Psoas muscle (tissue), 8 donors: Measurements from ENCODE around the gene BANF2. TPM values are rescaled to one million over a fixed set of nuclear protein-coding genes. Genes with fewer than 3 reads are reported as not detected.

Experiments used
- ATAC-seq, 4 donors: fragments of 200-7000 bp; cut with Tn5 transposase; one replicate each; pipeline ENCODE4 v1.9.1; 2020; ENCODE audit warnings: moderate library complexity in 3 of 4, mild to moderate bottlenecking in 2 of 4
- DNase-seq, 2 donors: peaks; one replicate each; pipeline ENCODE4 v3.0.0-alpha.2; 2020
- H3K27ac ChIP-seq: fragments of 200-600 bp; one replicate; pipeline ENCODE4 v1.8.0; 2022
- H3K27me3 ChIP-seq, 3 donors: fragments of 200-600 bp in 1 of 3; one replicate each; pipeline versions ENCODE4 v1.6.1 to v1.8.0; 2013 to 2022; ENCODE audit warnings: low read length in 2 of 3, mild to moderate bottlenecking in 2 of 3, moderate library complexity in 1 of 3; ENCODE audit not compliant: insufficient read depth in 3 of 3
- H3K36me3 ChIP-seq, 2 donors: fragments of 200-600 bp in 1 of 2; one replicate each; pipeline versions ENCODE4 v1.6.1 to v1.8.0; 2013 to 2022; ENCODE audit warnings: low read depth in 1 of 2, mild to moderate bottlenecking in 1 of 2, moderate library complexity in 1 of 2; ENCODE audit not compliant: insufficient read depth in 1 of 2
- H3K4me1 ChIP-seq: fragments of 200-600 bp; one replicate; pipeline ENCODE4 v1.8.0; 2022
- H3K4me3 ChIP-seq: fragments of 200-600 bp; one replicate; pipeline ENCODE4 v1.8.0; 2022; ENCODE audit warnings: mild to moderate bottlenecking
- H3K9me3 ChIP-seq: fragments of 200-600 bp; one replicate; pipeline ENCODE4 v1.8.0; 2022
- CTCF ChIP-seq: fragments of 200-600 bp; IDR thresholded peaks from one replicate; pipeline ENCODE4 v1.8.0; 2022; ENCODE audit warnings: antibody characterized with exemption
- WGBS, 3 donors: extraction: QIAGEN DNeasy Blood & Tissue Kit; methylation state at CpG; one replicate each; pipeline versions ENCODE4 v1.1.6 to v1.1.7; 2013; 5-methylcytosine and 5-hydroxymethylcytosine counted together
- intact Hi-C, 2 donors: fragments of 100-400 bp; cut with DNase I; formaldehyde crosslinking; loops; one replicate each; pipeline versions ENCODE4 v1.11.0 to v1.14.2; 2022
- polyA plus RNA-seq, 3 donors: library from polyadenylated mRNA; stranded (reverse); fragments of 200-250 nt; gene quantifications; one replicate each; pipeline ENCODE4 v1.2.3, GENCODE V29; 2013
- total RNA-seq, 4 donors: library from RNA; stranded (reverse); fragmentation: NEBNext Ultra II Directional in 2 of 4; extraction: Animal tissue kit (Norgen Biotek cat#: 25700) in 2 of 4; gene quantifications; one replicate each; pipeline versions ENCODE4 v1.2.1 to v1.2.4, GENCODE V29; 2021 to 2023
- donor health status: healthy with polysubstance abuse.
- donor health status: DM: no; HTN: no; CAD: no; lungs with moderate emphysema.
- donor health status: Bipolar disorder and iron deficiency.
- donor health status: healthy.
- donor health status: DM: yes; HTN: yes; CAD: no.
- donor health status: DM: no; HTN: no; CAD: no.
- donor health status: DM: no; HTN: no; CAD: no.
- donor health status: DM: yes; HTN: yes; CAD: no.

BANF2 gene
- total and polyA plus RNA-seq, 7 donors = not detected

- no peak for DNase-seq
Measured at GRCh38 chr20:17712708-17713107, 12.9 kb downstream of the BANF2 start.

GRCh38 chr20:17714597-17714996 lies 14.8 kb downstream of the BANF2 start:
- H3K36me3 ChIP-seq = no peaks in the 10 kb centered on the region
- no peak for DNase-seq
- ATAC-seq = no peak
- H3K4me1 ChIP-seq = no peaks in the 10 kb centered on the region
- no peak overlapping the region for H3K4me3 ChIP-seq
- no peaks in the 10 kb centered on the region for H3K27me3 ChIP-seq
- H3K9me3 ChIP-seq = no peaks in the 10 kb centered on the region
- intact Hi-C loops = no loop called here
- no peak for TF ChIP-seq CTCF
- 29 to 43% (median 38%) methylated on average over 1 of the region's 1 CpG for WGBS, 3 donors
- no peak overlapping the region for H3K27ac ChIP-seq

More at GRCh38 chr20:17712708-17713107, 12.9 kb downstream of the BANF2 start:
- no peak for ATAC-seq
- no peak for TF ChIP-seq CTCF
- H3K27ac ChIP-seq = no peak overlapping the region
- H3K27me3 ChIP-seq = no peaks in the 10 kb centered on the region
- H3K4me1 ChIP-seq = no peaks in the 10 kb centered on the region
- intact Hi-C loops = no loop called here
- 89 to 96% (median 90%) methylated on average over 6 of the region's 6 CpGs for WGBS, 3 donors
- no peaks in the 10 kb centered on the region for H3K9me3 ChIP-seq
- H3K36me3 ChIP-seq = no peaks in the 10 kb centered on the region
- no peak overlapping the region for H3K4me3 ChIP-seq

GRCh38 chr20:17715075-17715474 lies 15.3 kb downstream of the BANF2 start:
- 85 to 87% (median 87%) methylated on average over 5 of the region's 5 CpGs for WGBS, 3 donors

GRCh38 chr20:17716331-17716730 lies 16.6 kb downstream of the BANF2 start:
- WGBS, 3 donors = 72 to 93% (median 82%) methylated on average over 7 of the region's 7 CpGs
- intact Hi-C loops = no loop called here
- Histone ChIP-seq H3K9me3 (no peaks in the 10 kb centered on the region), H3K4me3 (no peak overlapping the region), H3K36me3 (no peaks in the 10 kb centered on the region), H3K27ac (no peak overlapping the region), H3K4me1 (no peaks in the 10 kb centered on the region), H3K27me3 (no peaks in the 10 kb centered on the region)
- no peak for DNase-seq
- ATAC-seq = no peak
- TF ChIP-seq CTCF = no peak

More at GRCh38 chr20:17715075-17715474, 15.3 kb downstream of the BANF2 start:
- Histone ChIP-seq H3K4me3 (no peak overlapping the region), H3K27me3 (no peaks in the 10 kb centered on the region), H3K36me3 (no peaks in the 10 kb centered on the region), H3K9me3 (no peaks in the 10 kb centered on the region), H3K27ac (no peak overlapping the region), H3K4me1 (no peaks in the 10 kb centered on the region)
- ATAC-seq (no peak), DNase-seq (no peak)
- intact Hi-C loops = no loop called here
- TF ChIP-seq CTCF = no peak

GRCh38 chr20:17720755-17721154 lies 21.0 kb downstream of the BANF2 start:
- DNase-seq (no peak), ATAC-seq (no peak)
- H3K4me1 ChIP-seq = no peaks in the 10 kb centered on the region
- H3K27ac ChIP-seq = no peak overlapping the region
- intact Hi-C loops = no loop called here
- H3K36me3 ChIP-seq = no peaks in the 10 kb centered on the region
- no peak for TF ChIP-seq CTCF
- 71 to 73% (median 72%) methylated on average over 4 of the region's 4 CpGs for WGBS, 3 donors
- H3K9me3 ChIP-seq = no peaks in the 10 kb centered on the region
- H3K4me3 ChIP-seq = no peak overlapping the region
- no peaks in the 10 kb centered on the region for H3K27me3 ChIP-seq
